Measurements from ENCODE around the gene MICU1. TPM values are rescaled to one million over a fixed set of nuclear protein-coding genes. Genes with fewer than 3 reads are reported as not detected.

The MICU1 gene
- total RNA-seq, 1 donor from 2014 or later, result 48.0 TPM

DNA sequence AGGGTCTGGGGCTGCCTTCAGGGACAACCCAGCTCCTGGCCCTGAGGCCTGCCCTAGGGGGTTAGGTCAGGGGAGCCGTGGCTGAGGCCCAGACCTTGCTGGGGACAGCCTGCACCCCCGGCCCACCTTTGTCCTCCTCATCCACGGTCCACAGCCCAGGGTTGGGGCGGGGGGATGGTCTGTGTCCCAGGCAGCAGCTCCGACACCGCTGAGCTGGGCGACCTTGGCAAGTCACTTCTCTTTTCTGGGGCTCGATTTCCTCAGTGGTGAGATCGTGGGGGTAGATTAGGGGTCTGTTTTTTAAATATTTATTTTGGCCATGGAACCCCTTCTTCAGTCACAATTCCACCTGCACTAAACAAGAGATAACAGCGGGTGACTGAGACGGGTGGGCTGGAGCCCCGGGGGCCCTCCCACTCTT is 302.1 kb downstream of the MICU1 start:
- no peak for DNase-seq (ENCODE audit: low spot score)
- H3K36me3 Mint-ChIP-seq (ENCODE audit: low read depth), result no peaks in the 10 kb centered on the region
- peaks cover 81% of the 10 kb centered on the region for H3K4me1 Mint-ChIP-seq (ENCODE audit: low read depth)
- no peak for TF ChIP-seq CTCF (IDR thresholded peaks at IDR 0.05)
- H3K27ac Mint-ChIP-seq (ENCODE audit: unreplicated experiment), result peak overlapping the region; percentile 81
- no peaks in the 10 kb centered on the region for H3K27me3 Mint-ChIP-seq (ENCODE audit: low read depth)
- H3K9me3 Mint-ChIP-seq (ENCODE audit: low read depth), result no peaks in the 10 kb centered on the region
- no peak overlapping the region for H3K4me3 Mint-ChIP-seq (ENCODE audit: unreplicated experiment)

- no peak for DNase-seq (ENCODE audit: low spot score)
- no peaks in the 10 kb centered on the region for H3K36me3 Mint-ChIP-seq (ENCODE audit: low read depth)
- no peaks in the 10 kb centered on the region for H3K27me3 Mint-ChIP-seq (ENCODE audit: low read depth)
- TF ChIP-seq CTCF (IDR thresholded peaks at IDR 0.05), result no peak
- H3K27ac Mint-ChIP-seq (ENCODE audit: unreplicated experiment), result peak overlapping the region; percentile 100
- no peak overlapping the region for H3K4me3 Mint-ChIP-seq (ENCODE audit: unreplicated experiment)
- H3K9me3 Mint-ChIP-seq (ENCODE audit: low read depth), result no peaks in the 10 kb centered on the region
- H3K4me1 Mint-ChIP-seq (ENCODE audit: low read depth), result peaks cover 80% of the 10 kb centered on the region
Measured at GRCh38 chr10:72323108-72323749, 302.6 kb downstream of the MICU1 start.

- Mint-ChIP-seq H3K36me3 (ENCODE audit: low read depth) (no peaks in the 10 kb centered on the region), H3K9me3 (ENCODE audit: low read depth) (no peaks in the 10 kb centered on the region), H3K27me3 (ENCODE audit: low read depth) (no peaks in the 10 kb centered on the region), H3K4me1 (ENCODE audit: low read depth) (peaks cover 74% of the 10 kb centered on the region), H3K4me3 (ENCODE audit: unreplicated experiment) (no peak overlapping the region), H3K27ac (ENCODE audit: unreplicated experiment) (peak overlapping the region; percentile 100)
- no peak for DNase-seq (ENCODE audit: low spot score)
- no peak for TF ChIP-seq CTCF (IDR thresholded peaks at IDR 0.05)
Measured at GRCh38 chr10:72322280-72323058, 303.4 kb downstream of the MICU1 start.

DNA sequence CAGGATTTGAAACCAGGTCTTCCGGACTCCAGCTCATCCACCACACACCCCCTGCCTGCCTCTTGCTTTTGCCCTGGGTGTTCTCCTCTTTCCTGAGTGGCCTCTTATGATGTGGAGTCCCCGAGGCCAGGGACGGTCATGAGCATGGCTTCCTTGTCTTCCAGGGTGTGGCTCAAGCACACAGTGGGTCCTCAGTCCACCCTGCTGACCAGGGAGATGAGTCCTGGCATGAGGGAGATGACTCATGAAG is 303.9 kb downstream of the MICU1 start:
- no peaks in the 10 kb centered on the region for H3K9me3 Mint-ChIP-seq (ENCODE audit: low read depth)
- TF ChIP-seq CTCF (IDR thresholded peaks at IDR 0.05), result no peak
- peaks cover 77% of the 10 kb centered on the region for H3K4me1 Mint-ChIP-seq (ENCODE audit: low read depth)
- H3K4me3 Mint-ChIP-seq (ENCODE audit: unreplicated experiment), result no peak overlapping the region
- H3K36me3 Mint-ChIP-seq (ENCODE audit: low read depth), result no peaks in the 10 kb centered on the region
- peak overlapping the region; percentile 100 for H3K27ac Mint-ChIP-seq (ENCODE audit: unreplicated experiment)
- DNase-seq (ENCODE audit: low spot score), result no peak
- no peaks in the 10 kb centered on the region for H3K27me3 Mint-ChIP-seq (ENCODE audit: low read depth)

DNA sequence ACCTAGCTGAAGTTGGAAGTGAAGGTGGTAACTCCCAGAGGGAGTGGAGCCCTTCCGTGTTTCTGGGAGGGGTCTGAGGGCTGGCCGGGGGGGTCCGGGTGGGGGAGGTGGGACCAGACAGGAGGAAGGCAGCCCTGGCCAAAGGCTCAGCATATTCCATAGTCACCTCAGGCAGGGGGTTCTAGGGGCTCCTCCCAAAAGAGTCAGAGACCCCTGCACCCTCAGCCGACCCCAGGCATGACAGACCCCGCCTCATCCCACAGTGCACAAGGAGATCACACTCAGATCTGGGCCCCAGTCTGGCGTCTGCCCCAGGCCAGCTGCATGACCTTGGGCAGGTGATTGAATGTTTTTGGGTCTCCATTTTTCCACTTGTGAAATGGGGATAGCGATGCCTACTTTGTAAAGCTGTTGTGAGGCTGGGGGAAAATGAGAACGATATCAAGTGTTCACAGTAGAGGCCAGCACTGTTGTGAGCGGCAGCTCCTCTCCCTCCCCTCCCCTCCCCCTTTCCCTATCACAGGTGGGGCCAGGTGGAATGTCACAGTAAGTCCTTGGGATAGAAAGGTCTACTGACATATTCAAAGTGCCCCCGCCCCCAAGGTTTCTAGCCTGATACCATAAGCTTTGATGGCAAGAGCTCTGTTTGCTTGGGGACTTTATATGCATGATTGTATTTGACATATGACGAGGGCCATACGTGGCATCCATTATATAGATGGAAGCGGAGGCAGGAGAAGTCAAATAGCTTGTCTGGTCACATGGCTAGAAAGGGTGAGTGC is 304.4 kb downstream of the MICU1 start:
- Mint-ChIP-seq H3K27me3 (ENCODE audit: low read depth) (no peaks in the 10 kb centered on the region), H3K4me3 (ENCODE audit: unreplicated experiment) (peak overlapping the region; percentile 59), H3K36me3 (ENCODE audit: low read depth) (no peaks in the 10 kb centered on the region), H3K4me1 (ENCODE audit: low read depth) (peaks cover 76% of the 10 kb centered on the region), H3K27ac (ENCODE audit: unreplicated experiment) (peak overlapping the region; percentile 100), H3K9me3 (ENCODE audit: low read depth) (no peaks in the 10 kb centered on the region)
- no peak for DNase-seq (ENCODE audit: low spot score)
- no peak for TF ChIP-seq CTCF (IDR thresholded peaks at IDR 0.05)
